Limb (tissue), 2 donors: ENCODE data around the gene OR13G1.
"Not testable (repeated sequence)": the region's sequence is repeated elsewhere in the genome, so short reads cannot be mapped to it uniquely, and the experiment has no call there.

ENCODE experiments used
- DNase-seq, 2 donors: peaks; one replicate each; pipeline ENCODE4 v3.0.0-alpha.2; 2016; ENCODE audit errors: extremely low spot score in 2 of 2

The OR13G1 gene, protein sequence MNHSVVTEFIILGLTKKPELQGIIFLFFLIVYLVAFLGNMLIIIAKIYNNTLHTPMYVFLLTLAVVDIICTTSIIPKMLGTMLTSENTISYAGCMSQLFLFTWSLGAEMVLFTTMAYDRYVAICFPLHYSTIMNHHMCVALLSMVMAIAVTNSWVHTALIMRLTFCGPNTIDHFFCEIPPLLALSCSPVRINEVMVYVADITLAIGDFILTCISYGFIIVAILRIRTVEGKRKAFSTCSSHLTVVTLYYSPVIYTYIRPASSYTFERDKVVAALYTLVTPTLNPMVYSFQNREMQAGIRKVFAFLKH

DNA sequence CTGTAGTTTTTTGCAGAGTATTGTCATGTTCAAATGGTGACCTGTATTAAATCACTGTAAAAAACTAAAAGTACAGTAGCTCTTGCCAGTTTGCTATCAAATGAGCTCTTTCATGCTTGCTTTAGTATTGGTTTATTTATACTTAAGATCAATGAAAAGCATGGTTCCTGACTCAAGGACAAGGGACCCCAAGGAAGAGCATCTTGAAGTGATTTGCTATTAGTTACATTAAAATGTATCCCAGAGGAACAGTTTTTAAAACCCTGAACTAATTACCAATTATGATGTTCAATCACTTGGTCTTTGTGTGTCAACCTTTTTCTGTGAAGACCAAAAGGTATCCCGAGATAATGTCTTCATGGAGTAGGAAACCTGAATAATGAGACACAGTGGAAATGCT lies at the start of gene OR13G1:
OR13G1 (minus strand) TSS at position 101 of the 400 bp plus-strand sequence. CDS start 6,698 bp downstream, outside the sequence.
- no peak for DNase-seq

DNA sequence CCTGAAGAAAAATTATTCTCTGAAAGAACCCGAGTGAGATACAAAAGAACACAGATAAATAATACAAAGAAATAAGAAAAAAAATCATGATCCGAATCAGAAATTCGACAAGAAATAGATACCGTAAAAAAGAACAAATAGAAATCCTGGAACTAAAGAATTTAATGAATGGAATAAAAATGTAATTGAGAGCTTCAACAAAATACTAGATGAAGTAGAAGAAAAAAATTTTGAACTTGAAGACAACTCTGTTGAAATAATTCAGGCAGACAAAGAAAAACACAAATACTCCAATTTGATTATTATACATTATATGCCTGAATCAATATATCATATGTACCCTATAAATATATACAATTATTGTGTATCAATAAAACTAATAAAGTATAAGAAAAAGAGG lies 41.7 kb upstream of the OR13G1 start:
- DNase-seq: no peak

DNA sequence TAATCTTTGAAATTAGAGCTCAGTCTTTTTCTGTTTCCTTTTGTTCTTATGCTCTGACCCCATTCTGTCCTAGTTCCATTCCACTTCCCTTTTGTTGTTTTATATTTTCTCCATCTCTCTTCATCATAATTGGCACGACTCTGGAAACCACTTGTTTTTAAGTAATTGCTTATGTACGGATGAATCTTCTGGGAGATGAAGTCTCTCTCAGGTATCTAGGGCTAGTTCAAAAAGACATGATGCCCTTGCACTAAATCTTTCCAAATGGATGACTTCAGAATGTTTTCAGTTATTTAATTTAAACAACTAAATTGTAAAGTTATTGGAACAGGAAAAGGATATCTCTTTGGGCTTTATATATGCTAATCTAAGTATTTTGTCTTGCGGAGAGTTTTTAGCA lies 37.0 kb upstream of the OR13G1 start, which contains the start of gene OR6F1:
OR6F1 (minus strand) TSS at position 101 of the 400 bp plus-strand sequence. CDS start 3,891 bp downstream, outside the sequence.
- DNase-seq: no peak

DNA sequence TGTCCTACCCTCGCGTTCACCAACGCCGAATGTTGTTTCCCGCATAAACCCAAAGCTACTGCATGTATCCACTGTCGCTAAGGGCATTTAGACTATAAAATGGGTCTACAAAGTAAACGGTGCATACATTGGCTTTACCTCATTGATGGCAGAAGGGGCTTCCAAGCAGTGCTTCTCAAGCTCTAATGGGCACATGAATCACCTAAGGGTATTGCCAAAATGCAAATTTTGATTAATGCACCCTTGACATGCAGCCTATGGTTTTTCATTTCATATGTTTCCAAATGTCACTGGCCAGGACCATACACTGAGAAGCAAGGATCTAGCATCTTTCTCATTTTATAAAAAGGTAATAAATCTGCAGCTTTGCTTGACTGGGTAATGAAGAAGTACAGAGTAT lies 34.2 kb upstream of the OR13G1 start:
- no peak for DNase-seq

DNA sequence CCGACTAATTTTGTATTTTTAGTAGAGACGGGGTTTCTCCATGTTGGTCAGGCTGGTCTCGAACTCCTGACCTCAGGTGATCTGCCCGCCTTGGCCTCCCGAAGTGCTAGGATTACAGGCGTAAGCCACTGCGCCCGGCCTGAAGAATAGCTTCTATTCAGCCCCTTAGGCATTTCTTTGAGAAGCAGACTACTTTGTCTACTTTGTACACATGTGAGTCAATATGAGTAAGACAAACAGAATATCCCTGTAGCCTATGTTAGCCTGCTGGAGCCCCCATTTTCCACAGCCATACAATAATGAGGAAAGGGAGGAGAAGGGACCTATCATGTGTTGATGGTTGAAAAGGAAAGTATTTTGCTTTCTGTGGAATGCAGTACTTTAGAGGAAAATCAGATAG lies 31.1 kb upstream of the OR13G1 start:
- DNase-seq: not testable (repeated sequence)

DNA sequence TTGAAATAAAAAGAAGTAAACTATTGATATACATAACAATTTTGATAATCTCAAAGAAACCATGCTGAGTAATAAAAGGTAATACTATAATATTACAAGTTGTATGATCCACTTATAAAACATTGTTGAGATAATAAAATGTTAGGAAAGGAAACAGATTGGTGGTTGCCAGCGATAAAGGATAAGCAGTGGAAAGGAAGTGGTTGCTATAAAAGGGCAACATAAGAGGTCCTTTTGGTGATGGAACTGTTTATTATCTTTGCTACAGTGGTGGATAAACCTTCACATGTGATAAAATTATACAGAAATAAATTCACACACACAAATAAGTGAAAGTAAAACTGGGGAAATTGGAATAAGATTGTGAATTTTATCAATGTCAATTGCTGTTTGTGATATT lies 21.8 kb upstream of the OR13G1 start:
- DNase-seq: no peak

DNA sequence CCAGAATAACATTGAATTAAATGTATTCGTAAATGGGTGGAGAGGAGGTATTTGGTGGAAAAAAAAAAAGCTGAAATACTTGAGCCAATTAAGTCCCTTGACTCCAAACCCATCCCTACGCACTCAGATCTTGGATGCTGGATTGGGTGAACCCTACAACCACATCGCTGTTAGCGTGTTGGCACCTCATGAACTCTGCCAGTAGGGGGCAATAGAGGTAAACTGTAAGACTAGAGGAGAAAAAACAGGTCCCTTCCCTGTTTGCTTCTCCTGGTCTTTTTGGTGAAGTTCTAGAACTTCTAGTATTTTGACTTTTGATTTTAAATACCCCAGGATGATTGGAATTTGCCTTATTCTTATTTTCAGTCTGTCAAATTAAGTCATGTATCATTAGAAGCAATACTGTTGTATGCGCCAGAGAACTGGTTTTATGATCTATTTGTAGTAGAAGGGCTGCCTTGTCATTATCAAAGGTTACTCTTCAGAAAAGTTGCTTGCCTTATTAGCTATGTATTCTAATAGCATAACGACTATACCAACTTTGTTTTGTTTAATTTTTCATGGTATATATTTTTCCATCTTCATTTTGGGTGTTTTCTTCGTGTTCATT lies 1.9 kb upstream of the OR13G1 start:
- peak in 1 of 2 donors; percentile 51 for DNase-seq

DNA sequence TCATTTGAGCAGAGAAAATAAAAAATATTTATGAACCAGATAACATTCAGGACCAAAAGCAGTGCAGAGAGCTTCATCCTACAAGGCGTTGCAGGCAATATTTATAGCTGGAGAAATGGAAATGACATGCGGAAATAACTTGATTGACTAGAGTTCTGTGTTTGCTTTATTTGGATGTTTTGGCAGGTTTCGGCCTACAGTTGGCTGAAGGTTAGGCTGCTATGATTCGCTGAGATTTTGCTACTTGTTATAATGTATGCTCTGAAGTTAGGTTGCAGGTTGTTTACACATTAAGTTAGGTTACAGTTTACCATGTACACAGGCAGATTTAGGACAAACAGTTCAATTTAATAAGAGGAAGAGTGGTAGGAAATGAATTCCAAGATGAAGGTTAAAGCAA lies 632 bp upstream of the OR13G1 start:
- DNase-seq: no peak

DNA sequence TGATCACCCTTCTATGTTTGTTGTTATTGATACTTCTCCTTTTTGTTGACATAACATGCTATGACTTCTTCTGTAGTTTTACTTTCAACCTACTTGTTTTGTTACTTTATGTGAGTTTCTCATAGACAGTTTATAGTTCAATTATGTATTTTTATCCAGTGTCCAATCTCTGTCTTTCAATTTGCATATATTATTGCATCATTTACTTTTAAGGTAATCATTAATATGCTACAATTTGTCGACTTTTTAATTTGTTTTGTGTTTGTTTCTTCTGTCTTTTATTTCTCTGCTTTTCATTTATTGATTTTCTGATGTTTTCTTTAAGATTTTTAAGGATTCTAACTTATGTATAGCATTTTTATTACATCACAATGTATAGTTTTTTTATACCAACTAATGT lies 10.3 kb downstream of the OR13G1 start:
- no peak for DNase-seq

DNA sequence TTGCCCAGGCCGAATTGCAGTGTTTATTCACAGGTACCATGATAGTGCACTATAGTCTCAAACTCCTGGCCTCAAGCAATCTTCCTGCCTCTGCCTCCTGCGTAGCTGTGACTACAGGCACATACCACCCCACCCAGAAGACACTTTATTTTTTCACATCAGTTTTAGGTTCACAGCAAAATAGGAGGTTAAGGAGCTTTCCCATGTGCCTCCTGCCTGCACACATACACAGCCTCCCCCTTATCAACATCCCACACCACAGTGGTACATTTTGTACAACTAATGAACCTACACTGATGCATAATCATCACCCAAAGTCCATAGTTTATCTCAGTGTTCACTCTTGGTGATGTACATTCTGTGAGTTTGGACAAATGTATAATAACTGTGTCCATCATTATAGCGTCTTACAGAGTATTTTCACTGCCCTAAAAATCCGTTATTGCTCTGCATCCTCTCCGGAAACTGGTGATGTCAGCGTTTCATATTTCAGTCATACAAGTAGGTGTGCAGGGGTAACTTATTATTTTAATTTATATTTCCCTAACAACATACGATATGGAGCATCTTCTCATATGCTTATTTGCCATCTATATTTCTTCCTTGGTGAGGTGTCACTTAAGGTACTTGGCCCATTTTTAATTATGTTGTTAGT lies 23.2 kb downstream of the OR13G1 start:
- DNase-seq: no peak

DNA sequence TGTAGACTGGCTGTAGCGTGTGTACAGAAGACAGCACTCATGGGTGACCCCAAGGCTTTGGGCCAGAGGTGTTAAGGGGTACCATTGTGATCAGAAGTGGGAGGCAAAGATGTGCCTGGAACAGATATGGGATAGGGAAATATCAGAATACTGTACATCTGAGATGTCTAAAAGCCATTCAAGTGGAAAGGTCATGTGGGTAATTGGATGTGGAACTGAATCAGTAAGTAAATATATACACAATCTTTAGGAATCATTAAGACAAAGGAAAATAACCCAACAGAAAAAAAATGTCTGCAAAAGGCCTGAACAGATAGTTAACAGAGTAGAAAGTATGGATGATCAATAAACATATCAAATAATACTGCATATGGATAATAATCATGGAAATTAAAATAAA lies 26.5 kb downstream of the OR13G1 start:
- no peak for DNase-seq

DNA sequence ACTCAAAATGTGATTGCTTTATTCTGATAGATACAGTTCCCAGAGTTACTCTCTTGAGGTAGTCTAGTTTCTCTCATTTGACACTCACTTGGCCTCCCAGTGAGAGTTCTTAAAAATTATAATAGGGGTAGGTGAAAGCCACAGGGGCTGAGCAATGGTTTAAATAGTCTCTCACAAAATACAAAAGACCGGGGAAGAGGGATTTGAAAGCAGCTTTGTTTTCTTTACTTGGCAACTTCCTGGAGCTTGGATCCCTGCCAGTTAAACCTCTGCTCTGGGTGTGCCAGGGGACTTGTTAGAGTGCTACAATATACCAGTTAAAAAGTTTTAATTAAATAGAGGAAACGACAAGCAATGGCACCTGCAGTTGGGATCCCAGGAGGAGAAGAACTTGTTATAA lies 31.7 kb downstream of the OR13G1 start:
- no peak for DNase-seq

DNA sequence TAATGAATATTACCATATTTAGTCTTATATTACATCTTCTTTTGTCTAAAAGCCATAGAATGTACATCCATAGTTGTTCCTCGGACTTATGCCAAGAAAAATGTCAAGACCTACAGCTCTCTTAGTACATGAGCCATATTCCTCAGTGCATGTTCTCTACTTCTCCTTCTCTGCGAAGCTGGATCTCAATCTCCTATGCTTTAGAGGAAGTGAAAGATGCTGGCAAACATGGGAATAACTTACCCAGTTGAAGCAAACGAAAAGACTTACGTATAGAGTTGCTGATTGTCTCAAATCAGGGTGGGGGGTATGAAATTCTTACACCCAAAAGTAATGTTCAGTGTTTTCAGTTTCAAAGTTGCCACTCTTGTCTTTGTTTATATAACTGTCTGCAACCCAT lies 32.7 kb downstream of the OR13G1 start:
- no peak for DNase-seq

DNA sequence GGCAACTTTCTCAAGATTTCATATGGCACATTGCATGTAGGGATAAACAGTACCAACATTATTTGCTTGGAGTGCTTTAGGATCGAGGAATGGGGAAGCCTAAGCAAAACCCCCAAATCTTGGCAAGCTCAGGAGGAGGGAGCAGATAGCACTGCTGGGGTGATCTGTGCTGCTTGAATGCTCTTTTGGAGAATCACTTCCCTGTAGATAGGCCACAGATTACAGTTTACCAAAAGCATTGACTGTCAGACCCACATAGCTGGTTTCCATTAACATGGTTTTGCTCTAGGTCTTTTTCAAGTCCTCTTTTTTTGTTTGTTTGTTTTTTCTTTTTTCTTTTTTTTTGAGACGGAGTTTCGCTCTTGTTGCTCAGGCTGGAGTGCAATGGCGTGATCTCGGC lies 36.8 kb downstream of the OR13G1 start:
- no peak for DNase-seq

DNA sequence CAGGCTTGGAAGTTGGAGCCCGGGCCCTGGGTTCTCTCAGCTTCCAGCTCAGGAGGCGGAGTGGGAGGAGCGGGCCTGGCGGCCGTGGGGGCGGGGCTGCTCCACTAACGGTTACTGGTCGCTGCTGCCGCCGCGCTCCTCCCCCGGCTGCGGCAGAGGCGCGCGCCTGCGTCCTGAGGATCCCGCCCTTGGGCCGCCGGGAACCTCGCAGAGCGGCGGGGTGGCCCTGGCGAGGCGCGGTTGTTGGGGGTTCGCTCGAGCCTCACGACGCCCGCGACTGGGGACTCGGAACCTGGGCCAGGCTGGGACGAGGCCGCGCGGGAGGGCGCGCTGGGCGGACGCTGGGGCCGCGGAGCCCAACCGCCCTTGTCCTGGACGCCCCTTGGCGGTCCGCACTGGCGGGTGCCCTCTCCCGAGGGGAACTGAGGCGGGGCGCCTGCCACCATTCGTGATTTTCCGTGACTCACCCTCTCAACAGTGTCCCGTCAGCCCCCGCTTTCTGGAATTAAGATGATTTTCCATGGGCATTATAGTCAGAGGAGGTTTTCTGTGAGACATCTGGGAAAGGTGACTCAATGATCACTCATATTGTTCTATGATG lies 40.1 kb downstream of the OR13G1 start:
- DNase-seq: peak; percentile 83 to 84

DNA sequence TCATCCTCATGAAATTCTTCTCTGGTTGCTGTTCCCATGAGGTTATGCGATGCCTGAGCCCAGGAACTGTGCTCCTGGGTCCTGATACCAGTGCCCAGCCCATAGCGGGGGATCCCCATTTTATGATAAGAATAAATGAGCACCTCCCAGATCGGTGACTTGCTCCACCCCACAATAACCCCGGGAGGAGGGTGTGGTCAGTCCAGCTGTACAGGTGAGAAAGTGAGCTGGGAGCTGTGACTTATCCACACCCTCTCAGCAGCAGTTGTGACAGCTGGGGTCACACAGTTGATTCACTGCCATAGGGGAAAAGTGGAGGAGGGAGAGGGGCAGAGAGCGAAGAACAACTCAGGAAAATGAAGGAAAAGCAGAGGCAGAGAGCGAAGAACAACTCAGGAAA lies 40.8 kb downstream of the OR13G1 start:
- DNase-seq: no peak

DNA sequence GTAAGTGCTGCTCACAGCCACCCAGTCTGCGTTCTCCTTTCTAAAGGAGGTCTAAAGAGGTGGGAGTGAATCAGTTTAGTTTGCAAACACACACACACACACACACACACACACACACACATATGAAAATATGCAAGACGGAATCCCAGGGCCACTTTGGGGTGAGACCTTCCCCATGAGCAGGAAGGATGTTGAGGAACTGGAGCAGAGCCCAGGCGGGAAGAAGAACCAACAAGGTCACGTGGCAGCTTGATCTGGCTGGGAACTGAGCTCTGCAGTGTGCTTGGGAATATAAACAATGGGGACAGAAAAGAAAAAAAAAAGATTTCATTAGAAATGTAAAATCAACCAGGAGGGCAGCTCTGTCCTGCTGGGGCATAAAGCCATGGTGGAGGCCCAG lies 41.5 kb downstream of the OR13G1 start:
- no peak for DNase-seq

DNA sequence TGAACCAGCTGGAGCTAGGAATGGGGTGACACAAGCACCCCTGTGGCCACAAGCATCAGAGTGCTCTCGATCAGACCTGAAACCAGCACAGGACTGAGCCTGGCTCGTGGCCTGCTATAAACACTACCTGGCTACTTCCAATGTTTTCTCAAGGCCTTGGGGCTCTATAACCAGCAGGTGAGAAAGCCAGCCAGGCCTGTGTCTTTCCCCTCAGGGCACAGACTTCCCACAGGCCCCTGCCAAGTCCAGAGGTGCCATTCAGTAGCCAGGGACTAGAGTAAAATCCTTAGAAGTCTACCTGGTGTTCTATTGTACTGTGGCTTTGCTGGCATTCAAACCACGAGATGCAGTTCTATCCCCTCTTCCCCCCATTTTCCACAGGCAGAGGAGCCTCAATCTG lies 51.6 kb downstream of the OR13G1 start:
- DNase-seq: no peak
